Tibial nerve (tissue), 4 donors: ENCODE data around the gene TAOK1. TPM values are rescaled to one million over a fixed set of nuclear protein-coding genes. Genes with fewer than 3 reads are reported as not detected.

ENCODE experiments used
- DNase-seq, 2 donors: peaks; one replicate each; pipeline ENCODE4 v3.0.0-alpha.2; 2019; ENCODE audit warnings: low spot score in 2 of 2
- H3K27ac ChIP-seq, 4 donors: fragments of 200-600 bp; sonication (generic) in 3 of 4; one replicate each; pipeline ENCODE4 v1.5.1; 2017 to 2019; ENCODE audit warnings: mild to moderate bottlenecking in 1 of 4
- H3K27me3 ChIP-seq, 2 donors: fragments of 200-600 bp; sonication (generic) in 1 of 2; one replicate each; pipeline versions ENCODE4 v1.5.1 to v1.6.0; 2017 to 2019
- H3K36me3 ChIP-seq, 3 donors: fragments of 200-600 bp; sonication (generic); one replicate each; pipeline ENCODE4 v1.5.1; 2018 to 2019
- H3K4me1 ChIP-seq, 4 donors: fragments of 200-600 bp; sonication (generic) in 3 of 4; one replicate each; pipeline ENCODE4 v1.5.1; 2017 to 2019
- H3K4me3 ChIP-seq, 4 donors: fragments of 200-600 bp; sonication (generic) in 3 of 4; one replicate each; pipeline ENCODE4 v1.5.1; 2017 to 2019; ENCODE audit warnings: mild to moderate bottlenecking in 1 of 4, moderate library complexity in 1 of 4
- H3K9me3 ChIP-seq, 4 donors: fragments of 200-600 bp; sonication (generic) in 3 of 4; one replicate each; pipeline ENCODE4 v1.5.1; 2017 to 2019
- CTCF ChIP-seq, 5 experiments: fragments of 200-600 bp in 3 of 5; fragments of 450-650 bp in 2 of 5; sonication (generic) in 3 of 5; IDR thresholded peaks; one replicate each; pipeline ENCODE4 v1.5.1; 2016 to 2019; ENCODE audit warnings: antibody characterized with exemption in 5 of 5, mild to moderate bottlenecking in 3 of 5, moderate library complexity in 2 of 5
- EP300 ChIP-seq, 2 donors: sonication (generic); formaldehyde crosslinking; IDR thresholded peaks; one replicate each; pipeline ENCODE4 v1.6.1; 2017; ENCODE audit warnings: antibody characterized with exemption in 2 of 2, mild to moderate bottlenecking in 1 of 2
- POLR2A ChIP-seq, 2 donors: fragments of 450-650 bp; IDR thresholded peaks; one replicate each; pipeline ENCODE4 v1.6.1; 2017; ENCODE audit warnings: antibody characterized with exemption in 2 of 2, mild to moderate bottlenecking in 2 of 2, moderate library complexity in 2 of 2
- WGBS, 2 donors: methylation state at CpG; one replicate each; pipeline ENCODE4 v1.1.5; 2018; 5-methylcytosine and 5-hydroxymethylcytosine counted together
- total RNA-seq, 4 donors: library from RNA; depleted of rRNA; stranded (reverse); fragments of >200 nt; gene quantifications; one replicate each; pipeline ENCODE4 v1.1.0, GENCODE V29; 2016

Gene TAOK1
- total RNA-seq, 4 donors from 2014 or later: 63.0 to 86.1 (median 73.7) TPM

- H3K27me3 ChIP-seq: no peaks in the 10 kb centered on the region
- no peaks in the 10 kb centered on the region for H3K9me3 ChIP-seq
- 57 to 65% methylated on average over 7 of the region's 7 CpGs for WGBS, 2 donors
- H3K36me3 ChIP-seq: peaks cover 0 to 23% (median 0%) of the 10 kb centered on the region in 3 donors
- TF ChIP-seq CTCF (IDR thresholded peaks at IDR 0.05): no peak
- TF ChIP-seq POLR2A (IDR thresholded peaks at IDR 0.05): no peak
- TF ChIP-seq EP300 (IDR thresholded peaks at IDR 0.05): no peak
- H3K4me3 ChIP-seq: no peak overlapping the region
- H3K27ac ChIP-seq: peak overlapping the region in 2 of 4 donors; percentile 61 to 90
- peak in 1 of 2 donors; percentile 10 for DNase-seq
- H3K4me1 ChIP-seq: peaks cover 0 to 67% (median 27%) of the 10 kb centered on the region in 4 donors
Measured at GRCh38 chr17:29570521-29570920, 180.4 kb downstream of the TAOK1 start.

GRCh38 chr17:29571486-29571882, 181.3 kb downstream of the TAOK1 start:
- Histone ChIP-seq H3K27me3 (no peaks in the 10 kb centered on the region), H3K4me1 (peaks cover 0 to 61% (median 24%) of the 10 kb centered on the region in 4 donors), H3K9me3 (no peaks in the 10 kb centered on the region), H3K36me3 (peaks cover 0 to 33% (median 6%) of the 10 kb centered on the region in 3 donors), H3K27ac (peak overlapping the region in 3 of 4 donors; percentile 18 to 90 (median 69)), H3K4me3 (no peak overlapping the region)
- no peak for DNase-seq
- 60 to 68% methylated on average over 6 of the region's 6 CpGs for WGBS, 2 donors
- TF ChIP-seq CTCF (IDR thresholded peaks at IDR 0.05) (no peak), EP300 (IDR thresholded peaks at IDR 0.05) (no peak), POLR2A (IDR thresholded peaks at IDR 0.05) (no peak)

- peaks cover 0 to 61% (median 24%) of the 10 kb centered on the region in 4 donors for H3K4me1 ChIP-seq
- peak in 1 of 2 donors; percentile 12 for DNase-seq
- H3K36me3 ChIP-seq: peaks cover 0 to 39% (median 12%) of the 10 kb centered on the region in 3 donors
- H3K4me3 ChIP-seq: peak overlapping the region in 3 of 4 donors; percentile 1 to 44 (median 33)
- TF ChIP-seq POLR2A (IDR thresholded peaks at IDR 0.05) (no peak), CTCF (IDR thresholded peaks at IDR 0.05) (no peak), EP300 (IDR thresholded peaks at IDR 0.05) (no peak)
- no peaks in the 10 kb centered on the region for H3K27me3 ChIP-seq
- 38 to 42% methylated on average over 19 to 20 of the region's 30 CpGs for WGBS, 2 donors
- H3K27ac ChIP-seq: peak overlapping the region in 3 of 4 donors; percentile 18 to 90 (median 69)
- no peaks in the 10 kb centered on the region for H3K9me3 ChIP-seq
Measured at GRCh38 chr17:29571883-29572681, 181.9 kb downstream of the TAOK1 start.

- H3K27ac ChIP-seq: peak overlapping the region in 3 of 4 donors; percentile 18 to 90 (median 69)
- TF ChIP-seq EP300 (IDR thresholded peaks at IDR 0.05): no peak
- TF ChIP-seq CTCF (IDR thresholded peaks at IDR 0.05): peak; percentile 75 to 88 (median 85)
- no peaks in the 10 kb centered on the region for H3K9me3 ChIP-seq
- H3K4me3 ChIP-seq: peak overlapping the region in 3 of 4 donors; percentile 1 to 44 (median 33)
- H3K4me1 ChIP-seq: peaks cover 0 to 69% (median 27%) of the 10 kb centered on the region in 4 donors
- peaks cover 0 to 47% (median 15%) of the 10 kb centered on the region in 3 donors for H3K36me3 ChIP-seq
- H3K27me3 ChIP-seq: no peaks in the 10 kb centered on the region
- WGBS, 2 donors: 38 to 47% methylated on average over 15 to 16 of the region's 62 CpGs
- DNase-seq: peak; percentile 41 to 44
Measured at GRCh38 chr17:29572691-29573557, 182.8 kb downstream of the TAOK1 start.
